8988T (cell line): ENCODE data around the gene KLK3.
"Not testable (repeated sequence)": the region's sequence is repeated elsewhere in the genome, so short reads cannot be mapped to it uniquely, and the experiment has no call there.

Source experiments
- DNase-seq: peaks from one replicate; pipeline ENCODE4 v3.0.0; 2011

Gene KLK3

GRCh38 chr19:50854636-50855410 is at the start of gene KLK3:
KLK3 (plus strand) TSS chr19:50854915; CDS start chr19:50854956, 41 bp downstream.
- DNase-seq = no peak

- no peak for DNase-seq
Measured at GRCh38 chr19:50808856-50809255, 45.9 kb upstream of the KLK3 start.

GRCh38 chr19:50811622-50812238 is 43.0 kb upstream of the KLK3 start:
- not testable (repeated sequence) for DNase-seq

GRCh38 chr19:50812474-50812873 is 42.2 kb upstream of the KLK3 start:
- no peak for DNase-seq

GRCh38 chr19:50814883-50815282 is 39.8 kb upstream of the KLK3 start:
- no peak for DNase-seq

DNA sequence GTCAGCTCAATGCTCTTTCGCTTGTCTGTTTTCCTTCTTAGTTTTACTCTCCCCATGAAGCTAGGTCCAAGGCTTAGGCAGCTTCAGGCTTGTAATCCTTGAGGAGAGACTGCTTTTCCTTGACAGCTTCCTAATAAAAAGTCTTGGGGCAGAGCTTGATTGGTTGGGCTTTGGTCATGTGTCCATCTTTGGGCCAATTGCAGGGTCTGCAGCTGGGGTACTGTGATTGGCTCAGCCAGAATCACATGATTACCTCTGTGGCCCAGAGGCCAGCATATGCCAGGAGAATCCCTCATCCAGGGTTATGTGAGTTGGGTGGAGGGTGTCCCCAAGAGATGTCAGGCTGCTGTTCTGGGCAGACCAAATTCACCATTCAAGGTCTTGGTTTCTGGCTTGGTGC is 39.3 kb upstream of the KLK3 start:
- DNase-seq = no peak

DNA sequence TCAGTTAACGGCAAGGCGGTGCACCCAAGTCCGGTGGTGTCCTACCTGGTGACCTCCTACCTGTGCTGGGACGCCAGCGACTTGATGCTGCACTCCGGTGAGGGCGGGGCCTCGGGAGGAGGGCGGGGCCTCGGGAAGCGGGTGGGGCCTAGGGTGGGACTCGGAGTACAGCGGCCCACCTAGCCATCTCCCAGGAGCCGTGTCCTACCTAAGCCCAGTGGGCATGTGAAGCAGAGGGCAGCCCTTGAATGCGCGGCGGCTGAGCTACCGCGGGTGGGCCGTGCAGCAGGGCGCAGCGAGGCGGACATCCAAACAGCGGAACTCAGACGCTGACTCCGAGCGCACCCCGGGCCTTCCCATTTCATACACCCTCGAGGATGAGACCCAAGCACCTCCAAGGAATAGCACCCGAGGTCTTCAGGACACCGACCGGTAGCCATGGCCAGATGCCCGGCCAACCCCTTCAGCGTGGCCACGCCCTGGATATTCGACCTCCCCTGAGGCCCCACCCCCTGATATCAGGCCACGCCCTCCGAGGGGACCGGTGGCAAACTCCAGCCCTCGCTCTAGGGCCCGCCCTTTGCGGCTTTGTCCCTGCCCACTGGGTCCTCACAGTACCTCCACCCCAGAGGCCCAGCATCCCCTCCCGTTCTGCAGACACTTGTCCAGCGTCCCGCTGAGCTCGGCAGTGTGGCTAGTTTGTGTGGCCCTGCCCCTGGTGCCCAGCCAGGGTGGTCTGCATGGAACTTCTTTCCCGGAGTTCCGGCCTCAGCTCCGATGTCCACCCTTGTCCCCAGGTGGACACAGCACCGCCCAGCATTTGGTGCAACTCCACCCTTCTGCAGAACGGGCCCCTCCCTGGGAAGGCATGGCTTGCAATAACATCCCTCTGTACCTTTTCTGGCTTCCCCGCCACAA is 36.5 kb upstream of the KLK3 start:
- DNase-seq = peak; percentile 70

GRCh38 chr19:50818859-50819472 is 35.7 kb upstream of the KLK3 start:
- DNase-seq = no peak

DNA sequence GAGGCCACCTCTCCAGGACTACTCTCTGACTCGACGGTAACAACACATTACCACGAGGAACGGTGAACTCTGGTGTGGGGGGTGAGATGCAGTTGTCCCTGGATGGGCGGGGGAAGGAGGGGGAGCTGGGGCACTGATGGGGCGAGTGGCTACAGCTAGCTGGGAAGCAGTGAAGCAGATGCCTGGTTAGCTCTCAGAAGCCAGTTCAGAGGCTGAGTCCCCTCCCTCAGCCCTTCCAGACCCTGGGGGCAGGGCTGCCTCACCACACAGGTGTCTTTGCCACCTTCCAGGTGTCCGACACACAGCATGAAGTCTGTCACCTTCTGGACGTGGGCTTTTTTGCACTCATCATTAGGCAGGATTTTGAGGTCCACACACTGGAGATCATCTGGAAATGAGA is 35.1 kb upstream of the KLK3 start:
- DNase-seq = no peak

- no peak for DNase-seq
Measured at GRCh38 chr19:50820086-50820485, 34.6 kb upstream of the KLK3 start.

GRCh38 chr19:50820549-50821247 is 34.0 kb upstream of the KLK3 start:
- no peak for DNase-seq

GRCh38 chr19:50821248-50821612 is 33.5 kb upstream of the KLK3 start:
- no peak for DNase-seq

- DNase-seq = no peak
Measured at GRCh38 chr19:50821622-50822021, 33.1 kb upstream of the KLK3 start.

DNA sequence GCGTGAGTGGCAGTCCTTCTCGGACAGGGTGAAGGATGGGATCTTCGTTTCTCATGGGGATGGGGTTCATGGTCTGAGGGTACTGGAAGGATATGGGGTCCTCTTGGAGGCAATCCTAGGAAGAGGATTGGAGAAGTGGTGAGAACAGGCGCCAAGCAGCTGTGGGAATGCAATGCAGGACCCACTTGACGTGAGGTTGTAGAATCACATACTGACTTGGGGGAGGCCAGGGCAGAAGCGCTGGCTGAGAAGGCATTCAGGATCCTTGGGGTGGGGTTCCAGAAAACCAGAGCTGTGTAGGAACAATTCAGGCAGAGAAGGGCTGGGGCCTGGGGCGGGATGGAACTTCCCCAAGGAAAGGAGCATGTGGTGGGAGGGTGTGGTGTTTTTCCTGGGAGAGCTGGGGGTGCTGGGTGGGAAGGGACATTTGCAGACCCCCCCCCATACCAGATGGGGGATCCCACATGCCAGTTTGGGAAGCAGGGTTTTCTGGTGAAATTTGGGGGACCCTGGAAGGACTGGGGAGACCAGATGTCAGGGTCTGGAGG is 32.0 kb upstream of the KLK3 start:
- no peak for DNase-seq

DNA sequence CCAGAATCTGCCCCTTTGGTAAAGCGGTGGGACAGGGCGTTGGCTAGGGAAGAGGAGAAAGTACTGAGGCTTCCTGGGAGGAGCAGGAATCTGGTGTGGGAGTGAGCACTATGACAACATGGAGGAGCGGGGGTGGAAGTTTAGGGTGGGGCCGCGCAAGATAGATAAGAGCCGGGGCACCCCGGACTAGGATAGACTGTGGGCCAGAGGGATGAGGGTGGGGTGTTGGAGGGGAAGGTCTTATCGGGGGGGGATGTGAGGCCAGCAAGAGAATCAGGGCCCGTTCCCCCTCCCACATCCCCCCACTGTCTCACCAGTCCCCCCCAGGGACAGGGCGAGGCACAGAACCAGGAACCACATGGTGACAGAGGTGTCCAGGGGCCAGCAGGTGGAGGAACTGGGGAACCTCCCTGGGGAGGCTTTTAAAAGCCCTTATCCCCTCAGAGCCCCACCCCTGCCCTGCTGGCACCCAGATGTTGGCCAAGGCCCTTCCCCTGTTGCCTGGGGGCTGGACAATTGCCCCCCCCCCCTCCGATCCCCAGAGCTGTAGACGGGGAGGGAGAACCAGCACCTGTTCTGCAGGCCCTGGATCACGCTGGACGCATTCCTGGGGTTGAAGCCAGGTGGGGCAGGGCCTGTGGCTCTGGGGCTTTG is 31.2 kb upstream of the KLK3 start, which contains the start of gene KLK1:
Gene KLK1 (minus strand): TSS at position 399 of the 654 bp plus-strand sequence. CDS start 39 bp downstream, at position 360.
- no peak for DNase-seq

GRCh38 chr19:50826492-50827240 is 28.0 kb upstream of the KLK3 start:
- no peak for DNase-seq

GRCh38 chr19:50827476-50827875 is 27.2 kb upstream of the KLK3 start:
- DNase-seq = no peak

DNA sequence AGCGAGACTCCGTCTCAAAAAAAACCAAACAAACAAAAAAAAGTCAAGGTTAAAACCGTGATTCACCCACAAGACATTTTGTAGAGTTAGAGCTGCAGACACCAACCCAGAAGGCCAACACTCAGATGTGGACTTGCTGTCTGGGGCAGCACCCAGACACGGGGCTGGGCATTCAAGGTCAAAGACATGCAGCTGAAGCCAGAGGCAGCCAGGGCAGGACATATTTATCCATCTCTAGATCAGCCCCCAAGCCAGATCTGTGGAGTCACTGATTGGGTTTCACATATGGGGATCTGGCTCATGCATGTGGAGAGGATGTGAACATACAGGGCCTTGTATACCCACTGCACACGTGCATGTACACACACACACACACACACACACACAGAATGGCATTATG is 24.9 kb upstream of the KLK3 start:
- no peak for DNase-seq

DNA sequence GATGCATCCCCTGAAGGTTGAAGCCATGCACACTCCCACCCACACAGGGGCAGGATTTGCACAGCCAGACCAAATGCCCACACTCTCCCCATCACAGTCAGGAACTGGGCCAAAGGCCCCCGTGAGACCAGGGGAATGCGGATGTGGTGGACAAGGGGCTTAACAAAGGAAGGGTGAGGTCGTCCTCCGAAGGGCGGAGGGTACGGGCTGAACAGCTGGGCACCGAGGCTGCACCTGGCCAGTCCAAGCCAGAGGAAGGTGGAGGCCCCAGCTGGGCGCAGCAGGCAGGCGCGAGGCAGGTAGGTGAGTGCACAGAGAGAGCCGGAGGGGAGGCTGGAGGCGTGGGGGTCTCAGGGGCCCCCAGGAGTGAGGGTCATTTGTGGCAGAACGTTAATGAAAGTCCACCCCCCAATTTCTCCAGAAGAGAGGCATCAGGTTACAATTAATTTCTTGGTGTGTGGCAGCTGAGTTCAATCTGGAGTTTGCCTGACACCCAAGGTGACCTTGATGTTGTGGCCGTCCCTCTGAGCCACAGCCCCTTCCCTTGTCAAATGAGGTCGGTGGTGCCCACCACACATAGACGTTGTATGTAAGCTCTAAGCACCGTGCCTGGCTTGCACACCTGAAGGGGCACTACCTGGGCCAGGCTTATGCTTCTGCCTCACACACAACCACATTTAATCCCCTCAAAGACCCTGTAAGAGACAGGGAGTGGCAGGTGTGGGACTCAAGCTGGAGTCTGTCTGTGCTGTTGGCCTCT is 24.3 kb upstream of the KLK3 start:
- DNase-seq = no peak

DNA sequence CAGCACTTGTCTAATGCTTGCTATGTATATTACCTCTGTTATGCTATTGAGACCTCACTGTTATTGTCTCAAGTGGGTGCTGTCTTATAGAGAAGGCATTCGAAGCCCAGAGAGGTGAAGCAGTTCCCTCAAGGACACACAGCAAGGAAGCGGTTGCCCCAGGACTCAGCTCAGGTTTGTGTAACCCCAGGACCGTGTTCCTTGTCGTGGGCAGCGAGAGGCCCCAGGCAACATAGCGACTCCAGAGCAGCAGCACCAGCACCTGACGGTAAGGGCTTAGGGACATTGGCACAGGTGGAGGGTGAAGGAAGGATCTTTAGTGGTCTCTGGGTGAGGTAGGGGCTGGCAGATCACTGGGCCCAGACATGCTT is 23.7 kb upstream of the KLK3 start:
- DNase-seq = no peak
